ENCODE results near the gene WDR18.

The WDR18 gene

GRCh38 chr19:1006711-1007398 lies 22.7 kb downstream of the WDR18 start:
- Histone ChIP-seq H3K4me3 (ENCODE audit: low read depth in 1 of 2, low read length in 1 of 2) (no peak overlapping the region), H3K27me3 (peaks cover 26% of the 10 kb centered on the region), H3K4me1 (ENCODE audit: control insufficient read depth in 1 of 2, insufficient read depth in 1 of 2, low read depth in 1 of 2, low read length in 1 of 2) (peaks cover under 1% of the 10 kb centered on the region in 2 experiments), H3K27ac (no peak overlapping the region), H3K9me3 (no peaks in the 10 kb centered on the region), H3K36me3 (peaks cover 35% of the 10 kb centered on the region)
- no peak for TF ChIP-seq CTCF (IDR thresholded peaks at IDR 0.05)

- no peak for TF ChIP-seq CTCF (IDR thresholded peaks at IDR 0.05)
- H3K36me3 ChIP-seq = peaks cover 43% of the 10 kb centered on the region
- H3K9me3 ChIP-seq = no peaks in the 10 kb centered on the region
- H3K4me3 ChIP-seq (ENCODE audit: low read depth in 1 of 2, low read length in 1 of 2) = no peak overlapping the region
- peaks cover 20% of the 10 kb centered on the region for H3K27me3 ChIP-seq
- H3K4me1 ChIP-seq (ENCODE audit: control insufficient read depth in 1 of 2, insufficient read depth in 1 of 2, low read depth in 1 of 2, low read length in 1 of 2) = no peaks in the 10 kb centered on the region
- no peak overlapping the region for H3K27ac ChIP-seq
Measured at GRCh38 chr19:1007399-1008251, 23.5 kb downstream of the WDR18 start.

- TF ChIP-seq CTCF (IDR thresholded peaks at IDR 0.05) = no peak
- Histone ChIP-seq H3K9me3 (no peaks in the 10 kb centered on the region), H3K27me3 (peaks cover 11% of the 10 kb centered on the region), H3K4me3 (ENCODE audit: low read depth in 1 of 2, low read length in 1 of 2) (no peak overlapping the region), H3K36me3 (peaks cover 51% of the 10 kb centered on the region), H3K27ac (no peak overlapping the region), H3K4me1 (ENCODE audit: control insufficient read depth in 1 of 2, insufficient read depth in 1 of 2, low read depth in 1 of 2, low read length in 1 of 2) (no peaks in the 10 kb centered on the region)
Measured at GRCh38 chr19:1008268-1009040, 24.3 kb downstream of the WDR18 start.

- Histone ChIP-seq H3K4me3 (ENCODE audit: low read depth in 1 of 2, low read length in 1 of 2) (no peak overlapping the region), H3K4me1 (ENCODE audit: control insufficient read depth in 1 of 2, insufficient read depth in 1 of 2, low read depth in 1 of 2, low read length in 1 of 2) (no peaks in the 10 kb centered on the region), H3K27me3 (peaks cover 3% of the 10 kb centered on the region), H3K36me3 (peaks cover 59% of the 10 kb centered on the region), H3K27ac (no peak overlapping the region), H3K9me3 (no peaks in the 10 kb centered on the region)
- TF ChIP-seq CTCF (IDR thresholded peaks at IDR 0.05) = no peak
Measured at GRCh38 chr19:1009041-1009980, 25.2 kb downstream of the WDR18 start.

Measured in neutrophil (primary cell).